Fibroblast of villous mesenchyme (primary cell): ENCODE measurements around the gene C1QTNF9B. TPM values are rescaled to one million over a fixed set of nuclear protein-coding genes. Genes with fewer than 3 reads are reported as not detected.

Experiments used
- total RNA-seq: library from RNA; depleted of rRNA; stranded (reverse); fragments of >200 nt; gene quantifications from 2 replicates; pipeline ENCODE4 v1.2.3, GENCODE V29; 2012

C1QTNF9B gene
- total RNA-seq, 1 donor = 0.86 TPM

Other genes starting within 250 kb of the C1QTNF9B start
- gene MIPEP, start 8.1 kb downstream of the C1QTNF9B start, total RNA-seq = 33.2 and 38.9 TPM in 2 replicates